C4-2B (cell line): Measurements from ENCODE around the gene ZNF865.
A peak's percentile ranks its signal among the peaks of the same experiment; 100 is the strongest.

Experiments
- H3K27ac ChIP-seq: fragments of 450-650 bp; 2 replicates; pipeline ENCODE4 v1.5.1; 2017
- ZFX ChIP-seq: fragments of 450-650 bp; IDR thresholded peaks from 2 replicates; pipeline ENCODE4 v1.6.1; 2017
- TF ChIP-seq, protein P1 (sequence below): fragments of 450-650 bp; conservative IDR thresholded peaks from 2 replicates; pipeline ENCODE4 v1.5.1; 2017; ENCODE audit warnings: mild to moderate bottlenecking

Gene ZNF865

GRCh38 chr19:55645512-55645881 is 40.0 kb downstream of the ZNF865 start:
- no peak overlapping the region for H3K27ac ChIP-seq
- no peak for TF ChIP-seq ZFX
- TF ChIP-seq, protein P1, sequence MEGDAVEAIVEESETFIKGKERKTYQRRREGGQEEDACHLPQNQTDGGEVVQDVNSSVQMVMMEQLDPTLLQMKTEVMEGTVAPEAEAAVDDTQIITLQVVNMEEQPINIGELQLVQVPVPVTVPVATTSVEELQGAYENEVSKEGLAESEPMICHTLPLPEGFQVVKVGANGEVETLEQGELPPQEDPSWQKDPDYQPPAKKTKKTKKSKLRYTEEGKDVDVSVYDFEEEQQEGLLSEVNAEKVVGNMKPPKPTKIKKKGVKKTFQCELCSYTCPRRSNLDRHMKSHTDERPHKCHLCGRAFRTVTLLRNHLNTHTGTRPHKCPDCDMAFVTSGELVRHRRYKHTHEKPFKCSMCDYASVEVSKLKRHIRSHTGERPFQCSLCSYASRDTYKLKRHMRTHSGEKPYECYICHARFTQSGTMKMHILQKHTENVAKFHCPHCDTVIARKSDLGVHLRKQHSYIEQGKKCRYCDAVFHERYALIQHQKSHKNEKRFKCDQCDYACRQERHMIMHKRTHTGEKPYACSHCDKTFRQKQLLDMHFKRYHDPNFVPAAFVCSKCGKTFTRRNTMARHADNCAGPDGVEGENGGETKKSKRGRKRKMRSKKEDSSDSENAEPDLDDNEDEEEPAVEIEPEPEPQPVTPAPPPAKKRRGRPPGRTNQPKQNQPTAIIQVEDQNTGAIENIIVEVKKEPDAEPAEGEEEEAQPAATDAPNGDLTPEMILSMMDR, result no peak

- no peak for TF ChIP-seq ZFX
- TF ChIP-seq, protein P1, result no peak
- H3K27ac ChIP-seq, result peak overlapping the region; percentile 91
Measured at GRCh38 chr19:55646889-55647731, 41.7 kb downstream of the ZNF865 start.

- 0 out of 2 replicates have a peak, but pooled peaks have one; percentile 26 for TF ChIP-seq ZFX
- TF ChIP-seq, protein P1, result no peak
- peak within 1 kb of the TSS; percentile 91 for H3K27ac ChIP-seq
Measured at GRCh38 chr19:55647732-55648584, 42.5 kb downstream of the ZNF865 start, which contains the start of gene CCDC106. CCDC106 (plus strand) TSS chr19:55648212; CDS start chr19:55649047, 835 bp downstream.

DNA sequence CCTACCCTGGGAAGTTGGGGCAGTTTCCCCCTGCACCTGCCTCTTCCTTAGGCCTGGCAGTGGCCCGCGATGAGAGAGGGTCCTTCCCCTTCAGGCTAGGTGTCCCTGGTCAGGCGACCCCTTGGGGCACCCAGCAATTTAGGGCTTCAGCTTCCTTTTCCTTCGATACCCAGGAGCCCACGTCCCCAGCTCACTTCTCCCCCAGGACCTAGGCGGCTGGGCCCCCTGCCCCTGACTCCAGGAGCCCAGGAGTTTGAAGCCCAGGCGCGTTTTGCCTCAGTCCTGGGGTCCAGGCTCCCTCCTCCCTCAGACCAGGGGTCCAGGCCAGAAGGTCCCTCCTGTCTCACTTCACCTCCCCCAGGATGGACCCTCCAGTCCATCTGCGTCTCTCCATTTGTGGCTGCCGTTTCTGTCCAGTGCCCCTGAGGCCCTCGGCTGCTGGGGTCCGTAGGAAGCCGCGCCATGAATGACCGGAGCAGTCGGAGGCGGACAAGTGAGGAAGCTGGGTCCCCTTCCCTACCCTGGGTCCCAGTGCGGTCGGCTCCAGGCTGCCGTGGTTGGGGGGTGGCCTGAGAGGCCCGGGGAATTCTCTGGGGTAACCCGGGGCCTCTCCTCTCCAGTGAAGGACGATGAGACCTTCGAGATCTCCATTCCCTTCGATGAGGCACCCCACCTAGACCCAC is 43.3 kb downstream of the ZNF865 start:
- peak overlapping the region; percentile 91 for H3K27ac ChIP-seq

DNA sequence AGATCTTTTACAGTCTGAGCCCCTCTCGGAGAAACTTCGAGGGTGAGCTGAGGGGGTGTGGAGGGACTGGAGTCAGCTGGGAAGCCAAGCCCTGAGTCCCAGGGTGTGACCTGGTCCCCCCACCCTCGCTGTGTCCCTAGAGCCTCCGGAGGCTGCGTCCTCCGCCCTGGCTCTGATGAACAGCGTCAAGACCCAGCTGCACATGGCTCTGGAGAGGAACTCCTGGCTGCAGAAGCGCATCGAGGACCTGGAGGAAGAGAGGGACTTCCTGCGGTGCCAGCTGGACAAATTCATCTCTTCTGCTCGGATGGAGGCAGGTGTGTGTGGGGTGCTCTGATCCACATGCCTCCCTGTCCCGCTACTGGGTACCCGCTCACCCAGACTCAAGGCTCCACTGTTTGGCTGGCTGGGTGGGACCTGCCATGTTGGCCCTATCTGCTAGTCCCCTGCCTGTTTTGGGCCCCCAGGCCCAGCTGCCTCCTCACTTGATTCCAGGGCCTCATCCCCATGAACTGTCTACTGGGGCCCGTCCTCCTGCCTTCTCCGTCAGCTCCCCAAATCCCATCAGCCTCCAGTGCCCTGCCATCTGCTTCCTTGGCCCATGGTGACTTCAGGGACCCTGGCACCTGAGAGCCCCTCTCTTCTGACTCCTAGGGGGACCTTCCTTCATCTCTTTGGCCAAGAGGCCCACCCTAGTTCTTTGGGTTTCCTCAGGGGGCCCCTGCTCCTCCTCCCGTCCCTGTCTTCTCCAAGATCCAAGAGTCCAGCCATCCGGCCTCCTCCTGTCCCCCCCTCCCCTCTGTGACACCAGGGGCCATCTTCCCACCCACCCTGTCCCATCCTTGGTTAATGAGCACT is 44.0 kb downstream of the ZNF865 start:
- TF ChIP-seq, protein P1, result no peak
- no peak for TF ChIP-seq ZFX
- H3K27ac ChIP-seq, result peak overlapping the region; percentile 91; the same call in 1 of the 2 replicates

More for the DNA sequence above, 43.3 kb downstream of the ZNF865 start:
- no peak for TF ChIP-seq ZFX
- TF ChIP-seq, protein P1, result no peak

DNA sequence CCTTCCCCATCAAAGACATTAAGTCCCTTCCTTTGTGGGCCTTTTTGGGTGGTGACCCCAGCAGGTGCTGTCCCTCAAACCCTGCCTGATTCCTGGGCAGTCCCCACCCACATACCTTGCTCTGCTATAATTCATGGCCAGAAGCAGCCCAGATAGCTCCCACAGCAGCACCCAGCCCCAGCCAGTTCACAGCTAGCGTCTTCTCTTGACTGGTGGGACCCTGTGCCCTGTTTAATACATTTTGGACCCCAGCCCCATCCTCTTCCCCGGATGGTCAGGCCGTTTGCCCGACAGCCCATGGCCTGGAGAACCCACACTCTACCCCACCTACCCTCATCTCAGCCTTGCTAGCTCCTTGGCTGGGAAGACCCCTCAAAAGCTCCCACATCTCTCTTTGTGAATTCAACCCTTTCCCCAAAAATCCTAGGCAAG is 44.7 kb downstream of the ZNF865 start:
- no peak for TF ChIP-seq ZFX
- TF ChIP-seq, protein P1, result no peak
- H3K27ac ChIP-seq, result no peak overlapping the region
